Activated CD4-positive, alpha-beta memory T cell treated with anti-CD3 and anti-CD28 coated beads for 36 hours (primary cell): ENCODE results near the gene TTLL3. TPM values are rescaled to one million over a fixed set of nuclear protein-coding genes. Genes with fewer than 3 reads are reported as not detected.
"Not testable (repeated sequence)": the region's sequence is repeated elsewhere in the genome, so short reads cannot be mapped to it uniquely, and the experiment has no call there.

Experiments
- CTCF ChIA-PET: fragments of 350-600 bp; sonication (Branson Sonifier 250); formaldehyde crosslinking; loops from one replicate; lab custom pipeline; 2021; ENCODE audit warnings: antibody characterized with exemption, inconsistent platforms; lab: Charles Lee
- POLR2A ChIA-PET: fragments of 350-600 bp; sonication (Branson Sonifier 250); formaldehyde crosslinking; loops from one replicate; lab custom pipeline; 2021; ENCODE audit warnings: antibody characterized with exemption; lab: Charles Lee
- DNase-seq: peaks from one replicate; pipeline ENCODE4 v3.0.0-alpha.2; 2020
- H3K27ac Mint-ChIP-seq: one replicate; pipeline ENCODE4 v1.8.0; 2021; ENCODE audit warnings: mixed read lengths
- H3K27me3 Mint-ChIP-seq: one replicate; pipeline ENCODE4 v1.8.0; 2021; ENCODE audit warnings: mixed read lengths
- H3K36me3 Mint-ChIP-seq: one replicate; pipeline ENCODE4 v1.8.0; 2021; ENCODE audit warnings: mixed read lengths
- H3K4me1 Mint-ChIP-seq: one replicate; pipeline ENCODE4 v1.8.0; 2021; ENCODE audit warnings: low read depth, mixed read lengths
- H3K4me3 Mint-ChIP-seq: one replicate; pipeline ENCODE4 v1.8.0; 2021; ENCODE audit warnings: mild to moderate bottlenecking, mixed read lengths
- H3K9me3 Mint-ChIP-seq: one replicate; pipeline ENCODE4 v1.8.0; 2021; ENCODE audit warnings: mixed read lengths
- intact Hi-C: fragments of 100-400 bp; cut with micrococcal nuclease; formaldehyde crosslinking; loops from one replicate; pipeline ENCODE4 v1.15.1; 2023
- total RNA-seq, 2 experiments: library from RNA; stranded (reverse); gene quantifications; one replicate each; pipeline ENCODE4 v1.2.3, GENCODE V29; 2021

Gene TTLL3
- total RNA-seq, 2 experiments from 2014 or later, result 49.6 to 49.7 TPM

DNA sequence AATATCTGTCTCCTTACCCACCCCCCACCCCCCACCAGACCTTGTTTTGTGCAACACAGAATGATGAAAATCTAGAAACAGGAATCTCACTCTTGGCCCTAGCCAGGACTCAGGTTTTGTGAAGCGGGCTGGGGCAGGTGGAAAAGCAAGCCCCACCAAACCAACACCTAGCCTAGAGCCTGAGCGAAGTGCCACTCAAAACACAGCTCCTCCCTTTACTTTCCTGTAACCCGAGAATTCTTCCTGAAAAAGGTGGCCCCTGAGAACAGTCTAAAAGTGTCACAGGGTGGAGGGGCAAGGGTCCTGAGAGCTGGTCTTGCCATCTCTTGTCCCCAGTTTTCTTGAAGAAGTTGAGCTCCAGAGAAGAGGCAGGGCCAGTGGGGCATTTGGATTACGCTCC, 51.1 kb downstream of the TTLL3 start:
- Mint-ChIP-seq H3K9me3 (no peaks in the 10 kb centered on the region), H3K27me3 (peaks cover 10% of the 10 kb centered on the region), H3K4me1 (peaks cover 3% of the 10 kb centered on the region), H3K27ac (no peak overlapping the region), H3K36me3 (no peaks in the 10 kb centered on the region), H3K4me3 (no peak overlapping the region)
- ChIA-PET POLR2A (no interaction called here), CTCF (no interaction called here)
- intact Hi-C loops, result no loop called here
- DNase-seq, result no peak

- Mint-ChIP-seq H3K4me3 (no peak overlapping the region), H3K4me1 (peaks cover 3% of the 10 kb centered on the region), H3K27ac (no peak overlapping the region), H3K36me3 (no peaks in the 10 kb centered on the region), H3K9me3 (no peaks in the 10 kb centered on the region), H3K27me3 (peaks cover 10% of the 10 kb centered on the region)
- intact Hi-C loops, result no loop called here
- ChIA-PET CTCF (no interaction called here), POLR2A (no interaction called here)
- no peak for DNase-seq
These were observed 51.6 kb downstream of the TTLL3 start for GRCh38 chr3:9861626-9862130.

GRCh38 chr3:9862391-9863057, 52.5 kb downstream of the TTLL3 start:
- H3K36me3 Mint-ChIP-seq, result no peaks in the 10 kb centered on the region
- ChIA-PET POLR2A (no interaction called here), CTCF (interaction anchor here (0.9 kb wide), 1 partner anchor 14 kb away, joined by 3 read pairs; no protein-coding TSS in a partner anchor)
- H3K9me3 Mint-ChIP-seq, result no peaks in the 10 kb centered on the region
- peaks cover 10% of the 10 kb centered on the region for H3K27me3 Mint-ChIP-seq
- peaks cover 3% of the 10 kb centered on the region for H3K4me1 Mint-ChIP-seq
- intact Hi-C loops, result no loop called here
- no peak overlapping the region for H3K27ac Mint-ChIP-seq
- DNase-seq, result peak; percentile 46
- H3K4me3 Mint-ChIP-seq, result no peak overlapping the region

GRCh38 chr3:9863058-9863772, 53.2 kb downstream of the TTLL3 start:
- Mint-ChIP-seq H3K4me1 (peaks cover 3% of the 10 kb centered on the region), H3K36me3 (no peaks in the 10 kb centered on the region), H3K27ac (no peak overlapping the region), H3K27me3 (peaks cover 10% of the 10 kb centered on the region), H3K4me3 (no peak overlapping the region), H3K9me3 (no peaks in the 10 kb centered on the region)
- ChIA-PET CTCF (interaction anchor here (0.9 kb wide), 1 partner anchor 15 kb away, joined by 3 read pairs; no protein-coding TSS in a partner anchor), POLR2A (no interaction called here)
- no peak for DNase-seq
- intact Hi-C loops, result no loop called here

DNA sequence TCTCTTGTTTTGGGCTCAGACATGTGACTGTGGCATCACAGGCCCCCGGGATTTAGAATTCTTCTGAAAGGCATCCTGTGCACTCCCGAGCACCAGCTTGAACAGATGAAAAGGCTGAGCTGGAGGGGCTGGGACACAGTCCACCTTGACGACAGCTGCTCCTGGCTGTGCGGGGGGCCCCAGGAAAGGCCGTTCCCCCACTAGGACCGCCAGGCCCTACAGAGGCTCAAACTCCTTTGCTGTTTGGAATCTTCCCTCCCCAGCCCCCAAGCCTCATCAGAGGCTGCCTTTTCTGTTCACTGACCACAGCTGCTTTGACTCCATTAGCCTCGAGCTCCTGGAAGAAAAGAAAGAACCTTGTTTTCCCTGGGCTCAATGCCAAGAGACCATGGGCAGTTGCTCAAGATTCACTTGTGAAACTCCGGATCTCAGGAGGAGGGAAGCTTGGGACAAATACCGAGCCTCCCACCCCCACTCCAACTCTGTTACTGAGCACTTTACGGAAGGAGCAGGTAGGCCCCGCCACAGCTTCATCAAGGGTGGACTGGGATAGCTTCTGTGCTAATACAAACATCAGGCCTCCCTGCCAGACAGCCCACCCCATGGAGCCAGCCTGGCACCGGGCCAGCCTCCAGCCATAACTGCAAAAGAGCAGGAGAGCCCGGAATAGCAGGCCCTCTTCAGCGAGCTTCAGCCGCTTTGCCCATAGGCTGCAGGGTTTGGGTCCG, 54.3 kb downstream of the TTLL3 start:
- Mint-ChIP-seq H3K4me3 (no peak overlapping the region), H3K27ac (no peak overlapping the region), H3K9me3 (no peaks in the 10 kb centered on the region), H3K27me3 (peaks cover 10% of the 10 kb centered on the region), H3K36me3 (no peaks in the 10 kb centered on the region), H3K4me1 (peaks cover 3% of the 10 kb centered on the region)
- no peak for DNase-seq
- intact Hi-C loops, result no loop called here
- ChIA-PET CTCF (no interaction called here), POLR2A (no interaction called here)

GRCh38 chr3:9865125-9865637, 55.1 kb downstream of the TTLL3 start:
- H3K4me1 Mint-ChIP-seq, H3K27me3 Mint-ChIP-seq, H3K9me3 Mint-ChIP-seq, intact Hi-C loops, H3K36me3 Mint-ChIP-seq, H3K27ac Mint-ChIP-seq, DNase-seq, H3K4me3 Mint-ChIP-seq, POLR2A ChIA-PET: not testable (repeated sequence)
- CTCF ChIA-PET, result interaction anchor here (1.2 kb wide), 1 partner anchor 81 kb away, joined by 3 read pairs; no protein-coding TSS in a partner anchor

DNA sequence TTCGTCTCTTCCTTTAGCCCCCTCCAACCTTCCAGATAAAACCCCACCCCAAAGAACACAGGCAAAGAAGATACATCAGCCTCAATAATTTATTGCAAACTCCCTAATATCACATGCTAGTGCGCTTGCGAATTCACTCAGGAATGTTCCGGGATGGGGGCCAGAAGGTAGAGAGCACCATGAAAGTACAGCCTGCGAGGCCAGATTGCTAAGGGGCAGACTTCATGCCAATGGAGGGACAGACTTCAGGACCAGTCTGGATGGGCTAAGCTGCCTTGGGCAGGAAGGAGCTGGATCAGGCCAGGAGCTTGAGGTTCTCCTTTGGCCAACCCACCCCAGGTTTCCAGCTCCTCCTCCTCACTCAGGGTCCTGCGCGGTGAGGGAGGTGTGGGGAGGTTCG, 56.6 kb downstream of the TTLL3 start:
- Mint-ChIP-seq H3K27ac (no peak overlapping the region), H3K9me3 (no peaks in the 10 kb centered on the region), H3K27me3 (peaks cover 10% of the 10 kb centered on the region), H3K4me1 (peaks cover 3% of the 10 kb centered on the region), H3K4me3 (no peak overlapping the region), H3K36me3 (no peaks in the 10 kb centered on the region)
- intact Hi-C loops, result no loop called here
- ChIA-PET CTCF (no interaction called here), POLR2A (no interaction called here)
- DNase-seq, result no peak

DNA sequence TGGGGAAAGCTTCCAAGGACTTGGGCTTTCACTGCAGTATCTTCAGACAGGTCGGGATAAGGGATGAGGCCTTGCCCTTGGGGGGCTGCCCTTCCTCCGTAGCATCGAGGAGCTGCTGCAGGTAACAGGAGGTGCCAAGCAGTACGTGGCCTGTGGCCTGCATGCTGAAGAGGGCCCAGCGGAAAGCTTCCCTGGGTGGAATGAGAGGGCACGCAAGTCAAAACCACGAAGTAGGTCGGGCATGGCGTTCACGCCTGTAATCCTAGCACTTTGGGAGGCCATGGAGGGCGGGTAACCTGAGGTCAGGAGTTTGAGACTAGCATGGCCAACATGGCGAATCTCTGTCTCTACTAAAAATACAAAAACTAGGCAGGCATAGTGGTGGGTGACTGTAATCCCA, 57.0 kb downstream of the TTLL3 start:
- Mint-ChIP-seq H3K27ac (no peak overlapping the region), H3K4me3 (no peak overlapping the region), H3K36me3 (no peaks in the 10 kb centered on the region), H3K4me1 (peaks cover 3% of the 10 kb centered on the region), H3K27me3 (peaks cover 6% of the 10 kb centered on the region), H3K9me3 (no peaks in the 10 kb centered on the region)
- no peak for DNase-seq
- CTCF ChIA-PET, result no interaction called here
- intact Hi-C loops, result no loop called here
- POLR2A ChIA-PET, result no interaction called here

- POLR2A ChIA-PET, result no interaction called here
- Mint-ChIP-seq H3K36me3 (no peaks in the 10 kb centered on the region), H3K4me3 (no peak overlapping the region), H3K27ac (no peak overlapping the region), H3K9me3 (no peaks in the 10 kb centered on the region), H3K27me3 (no peaks in the 10 kb centered on the region), H3K4me1 (no peaks in the 10 kb centered on the region)
- no peak for DNase-seq
- intact Hi-C loops, result no loop called here
- CTCF ChIA-PET, result interaction anchor here (1.1 to 1.4 kb wide), 2 partner anchors 21 to 76 kb away, joined by 3 read pairs; no protein-coding TSS in a partner anchor
These were observed 59.9 kb downstream of the TTLL3 start for GRCh38 chr3:9869955-9870354.

GRCh38 chr3:9870978-9871377, 60.9 kb downstream of the TTLL3 start:
- Mint-ChIP-seq H3K27me3 (no peaks in the 10 kb centered on the region), H3K36me3 (no peaks in the 10 kb centered on the region), H3K27ac (no peak overlapping the region), H3K9me3 (no peaks in the 10 kb centered on the region), H3K4me3 (no peak overlapping the region), H3K4me1 (no peaks in the 10 kb centered on the region)
- intact Hi-C loops, result no loop called here
- no peak for DNase-seq
- ChIA-PET POLR2A (no interaction called here), CTCF (no interaction called here)

GRCh38 chr3:9872067-9872466, 62.0 kb downstream of the TTLL3 start:
- H3K4me1 Mint-ChIP-seq, H3K4me3 Mint-ChIP-seq, H3K27ac Mint-ChIP-seq, H3K9me3 Mint-ChIP-seq, H3K27me3 Mint-ChIP-seq, intact Hi-C loops, DNase-seq, POLR2A ChIA-PET, H3K36me3 Mint-ChIP-seq: not testable (repeated sequence)
- CTCF ChIA-PET, result interaction anchor here (1.2 kb wide), 1 partner anchor 23 kb away, joined by 3 read pairs; no protein-coding TSS in a partner anchor

GRCh38 chr3:9875448-9875847, 65.4 kb downstream of the TTLL3 start:
- no peaks in the 10 kb centered on the region for H3K36me3 Mint-ChIP-seq
- no peak overlapping the region for H3K4me3 Mint-ChIP-seq
- no peak overlapping the region for H3K27ac Mint-ChIP-seq
- H3K27me3 Mint-ChIP-seq, result no peaks in the 10 kb centered on the region
- no peaks in the 10 kb centered on the region for H3K9me3 Mint-ChIP-seq
- intact Hi-C loops, result no loop called here
- DNase-seq, result no peak
- ChIA-PET CTCF (interaction anchor here (1.2 kb wide), 1 partner anchor 26 kb away, joined by 3 read pairs; no protein-coding TSS in a partner anchor), POLR2A (interaction anchor here (0.6 kb wide), 1 partner anchor 198 kb away, joined by 3 read pairs; no protein-coding TSS in a partner anchor)
- H3K4me1 Mint-ChIP-seq, result no peaks in the 10 kb centered on the region
